Panc1 (cell line): Measurements from ENCODE around the gene CCDC83. TPM values are rescaled to one million over a fixed set of nuclear protein-coding genes. Genes with fewer than 3 reads are reported as not detected.

Experiments used
- ATAC-seq: fragments of 200-7000 bp; cut with Tn5 transposase; 2 replicates; pipeline ENCODE4 v1.9.1; 2020; ENCODE audit warnings: mild to moderate bottlenecking, moderate library complexity
- BruUV-seq: library from RNA; stranded (reverse); fragments of 400-500 nt; replicated peaks from 2 replicates; lab custom pipeline; 2021; lab: Mats Ljungman, UMichigan
- CTCF ChIA-PET: fragments of 300-600 bp; sonication (Branson Sonifier 250); formaldehyde crosslinking; loops from one replicate; lab custom pipeline; 2022; ENCODE audit warnings: antibody characterized with exemption; lab: Charles Lee
- POLR2A ChIA-PET: fragments of 300-600 bp; sonication (Branson Sonifier 250); formaldehyde crosslinking; loops from one replicate; lab custom pipeline; 2022; ENCODE audit warnings: antibody characterized with exemption; lab: Charles Lee
- DNase-seq: peaks from one replicate; pipeline ENCODE4 v3.0.0-alpha.2; 2010; ENCODE audit warnings: low read depth, low spot score
- H3K27ac ChIP-seq: 2 replicates; pipeline ENCODE4 v1.5.1; 2011; ENCODE audit warnings: mild to moderate bottlenecking, low read length, inconsistent platforms
- H3K27me3 ChIP-seq: fragments of 200-500 bp; sonication (Bioruptor generic); 2 replicates; pipeline ENCODE4 v1.6.0; 2014; ENCODE audit warnings: low read length, inconsistent platforms; ENCODE audit not compliant: control insufficient read depth, insufficient read depth
- H3K36me3 ChIP-seq: fragments of 200-500 bp; sonication (Bioruptor generic); 2 replicates; pipeline ENCODE4 v1.5.1; 2014; ENCODE audit warnings: inconsistent platforms, mild to moderate bottlenecking, low read length, moderate library complexity; ENCODE audit not compliant: control insufficient read depth, insufficient read depth
- H3K4me1 ChIP-seq: 2 replicates; pipeline ENCODE4 v1.5.1; 2011; ENCODE audit warnings: inconsistent platforms, mild to moderate bottlenecking, low read length, moderate library complexity; ENCODE audit not compliant: control insufficient read depth, insufficient read depth
- H3K4me3 ChIP-seq, 2 experiments: 2 replicates each; pipeline ENCODE4 v1.5.1; 2011 to 2012; ENCODE audit warnings: low read depth in 2 of 2, low read length in 2 of 2, mild to moderate bottlenecking in 2 of 2, inconsistent platforms in 1 of 2, moderate library complexity in 1 of 2
- H3K9me3 ChIP-seq: fragments of 200-500 bp; sonication (Bioruptor generic); 2 replicates; pipeline ENCODE4 v1.5.1; 2014; ENCODE audit warnings: low read depth, mild to moderate bottlenecking, inconsistent platforms, low read length, moderate library complexity; ENCODE audit not compliant: control insufficient read depth, insufficient read depth
- CTCF ChIP-seq: fragments of 450-650 bp; IDR thresholded peaks from 2 replicates; pipeline ENCODE4 v1.5.1; 2017; ENCODE audit warnings: mild to moderate bottlenecking
- POLR2AphosphoS5 ChIP-seq: IDR thresholded peaks from 2 replicates; pipeline ENCODE4 v1.6.1; 2012; ENCODE audit warnings: mild to moderate bottlenecking, low read depth, low read length, moderate library complexity
- REST ChIP-seq, 2 experiments: IDR thresholded peaks; 2 replicates each; pipeline ENCODE4 v1.6.1; 2011 to 2012; ENCODE audit warnings: low read depth in 2 of 2, control low read depth in 1 of 2, low read length in 1 of 2, mild to moderate bottlenecking in 1 of 2, moderate library complexity in 1 of 2; ENCODE audit not compliant: insufficient read depth in 1 of 2
- SIN3A ChIP-seq: IDR thresholded peaks from 2 replicates; pipeline ENCODE4 v1.6.1; 2012; ENCODE audit warnings: low read depth, mild to moderate bottlenecking, low read length, moderate library complexity, borderline replicate concordance; ENCODE audit not compliant: insufficient read depth
- TCF7L2 ChIP-seq: IDR thresholded peaks from 2 replicates; pipeline ENCODE4 v1.6.1; 2011; ENCODE audit warnings: mild to moderate bottlenecking, low read depth, low read length, inconsistent platforms
- in situ Hi-C: cut with HindIII; loops from 2 replicates; pipeline ENCODE4 v1.10.0; 2016; ENCODE audit warnings: low sequenced_read_pairs, low pct_unique_long_range_greater_than_20kb
- intact Hi-C: fragments of 100-400 bp; cut with micrococcal nuclease; formaldehyde crosslinking; loops from one replicate; pipeline ENCODE4 v1.10.0; 2022; ENCODE audit not compliant: unreplicated experiment
- total RNA-seq: library from RNA; stranded (reverse); gene quantifications from one replicate; pipeline ENCODE4 v1.2.1, GENCODE V29; 2021; ENCODE audit not compliant: unreplicated experiment

The CCDC83 gene
- total RNA-seq, 1 experiment from 2014 or later, result not detected

GRCh38 chr11:85867751-85868150 lies 12.6 kb downstream of the CCDC83 start:
- Histone ChIP-seq H3K27me3 (no peaks in the 10 kb centered on the region; the same call in 1 of the 2 replicates), H3K4me1 (no peaks in the 10 kb centered on the region), H3K9me3 (no peaks in the 10 kb centered on the region), H3K27ac (no peak overlapping the region), H3K36me3 (no peaks in the 10 kb centered on the region), H3K4me3 (no peak overlapping the region)
- intact Hi-C loops (no loop called here), in situ Hi-C loops (no loop called here)
- TF ChIP-seq TCF7L2, result no peak
- TF ChIP-seq CTCF, result no peak
- no peak for TF ChIP-seq SIN3A
- TF ChIP-seq REST (IDR thresholded peaks at IDR 0.05; ENCODE audit: insufficient read depth in 1 of 2, low read depth in 2 of 2, low read length in 1 of 2), result no peak
- no peak for TF ChIP-seq POLR2AphosphoS5
- no TSS peak for BruUV-seq
- POLR2A ChIA-PET, result no interaction called here
- no peak for DNase-seq
- no peak; the same call in 1 of the 2 replicates for ATAC-seq
- CTCF ChIA-PET, result interaction anchor here (0.7 kb wide), 1 partner anchor 1315 kb away, joined by 4 read pairs; no protein-coding TSS in a partner anchor

- no peaks in the 10 kb centered on the region for H3K36me3 ChIP-seq
- in situ Hi-C loops, result no loop called here
- no TSS peak for BruUV-seq
- H3K27me3 ChIP-seq, result no peaks in the 10 kb centered on the region
- ATAC-seq (no peak), DNase-seq (no peak)
- intact Hi-C loops, result no loop called here
- CTCF ChIA-PET, result interaction anchor here (0.6 kb wide), 1 partner anchor 15 kb away, joined by 7 read pairs; the partner anchor contains the start of gene CCDC83
- H3K27ac ChIP-seq, result no peak overlapping the region
- no peaks in the 10 kb centered on the region for H3K9me3 ChIP-seq
- H3K4me3 ChIP-seq, result no peak overlapping the region
- POLR2A ChIA-PET, result no interaction called here
- TF ChIP-seq TCF7L2 (no peak), SIN3A (no peak), POLR2AphosphoS5 (no peak), REST (IDR thresholded peaks at IDR 0.05; ENCODE audit: insufficient read depth in 1 of 2, low read depth in 2 of 2, low read length in 1 of 2) (no peak), CTCF (no peak)
- H3K4me1 ChIP-seq, result no peaks in the 10 kb centered on the region
Measured at GRCh38 chr11:85869781-85870180, 14.6 kb downstream of the CCDC83 start.
